Umbilical cord (tissue), 2 donors: ENCODE measurements around the gene NBAS. TPM values are rescaled to one million over a fixed set of nuclear protein-coding genes. Genes with fewer than 3 reads are reported as not detected.

Experiments
- DNase-seq: peaks from one replicate; pipeline ENCODE4 v3.0.0-alpha.2; 2015; ENCODE audit warnings: low spot score
- total RNA-seq: library from RNA; depleted of rRNA; stranded (reverse); fragments of >200 nt; gene quantifications from one replicate; pipeline ENCODE4 v1.2.3, GENCODE V29; 2014; ENCODE audit warnings: low replicate concordance; ENCODE audit not compliant: insufficient read depth

NBAS gene
- 116 TPM for total RNA-seq

DNA sequence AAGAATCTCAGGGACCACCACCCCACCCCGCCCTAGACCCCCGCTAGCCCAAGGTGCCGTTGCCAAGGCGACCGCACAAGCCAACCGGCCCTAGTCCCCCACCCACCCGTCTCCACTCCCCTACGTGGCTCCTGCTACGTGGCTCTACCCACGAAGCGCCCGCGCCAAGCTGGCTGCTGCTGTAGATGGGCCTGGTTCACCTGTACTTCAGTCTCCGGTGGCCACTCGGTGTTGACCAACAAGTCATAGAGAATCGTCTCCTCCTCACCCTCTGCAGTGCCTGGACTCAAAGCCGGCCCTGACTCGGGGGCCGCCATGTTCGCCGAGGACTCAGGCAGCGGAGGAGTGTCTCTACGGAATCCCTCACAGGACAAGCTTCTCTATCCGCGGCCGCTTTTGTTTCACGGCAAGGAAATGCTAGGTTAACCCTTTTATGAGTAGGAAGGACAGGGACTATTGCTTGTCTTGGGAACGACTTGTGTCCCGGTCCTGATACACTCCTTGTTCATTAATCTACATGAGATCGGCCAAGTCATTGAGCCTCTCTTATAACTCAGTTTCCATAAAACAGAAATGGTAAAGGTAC, at the start of gene NBAS:
TSS of gene NBAS (minus strand) at position 347 of the 586 bp plus-strand sequence. CDS start at position 317, 30 bp downstream.
- peak; percentile 95 for DNase-seq

DNA sequence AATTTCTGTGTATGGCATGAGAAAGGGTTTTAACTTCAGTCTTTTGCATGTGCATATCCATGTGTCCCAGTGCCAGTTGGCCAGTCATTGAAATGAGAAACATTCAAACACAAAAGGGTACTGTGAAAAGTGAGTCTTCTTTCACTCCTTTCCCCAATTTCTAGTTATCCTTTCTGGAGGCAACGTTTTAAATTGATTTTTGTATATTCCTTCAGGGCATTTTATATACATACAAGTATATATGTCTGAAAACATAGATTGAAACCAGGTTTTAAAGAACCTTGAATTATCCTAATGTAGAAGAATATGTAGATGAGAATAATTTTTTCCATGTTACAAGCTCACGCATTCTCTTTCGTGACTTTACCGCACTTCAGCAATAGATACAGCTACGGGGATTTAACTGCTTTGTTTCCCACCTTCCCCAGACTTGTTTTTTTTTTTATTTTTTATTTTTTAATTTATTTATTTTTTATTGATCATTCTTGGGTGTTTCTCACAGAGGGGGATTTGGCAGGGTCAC, 49.4 kb upstream of the NBAS start:
- no peak for DNase-seq

DNA sequence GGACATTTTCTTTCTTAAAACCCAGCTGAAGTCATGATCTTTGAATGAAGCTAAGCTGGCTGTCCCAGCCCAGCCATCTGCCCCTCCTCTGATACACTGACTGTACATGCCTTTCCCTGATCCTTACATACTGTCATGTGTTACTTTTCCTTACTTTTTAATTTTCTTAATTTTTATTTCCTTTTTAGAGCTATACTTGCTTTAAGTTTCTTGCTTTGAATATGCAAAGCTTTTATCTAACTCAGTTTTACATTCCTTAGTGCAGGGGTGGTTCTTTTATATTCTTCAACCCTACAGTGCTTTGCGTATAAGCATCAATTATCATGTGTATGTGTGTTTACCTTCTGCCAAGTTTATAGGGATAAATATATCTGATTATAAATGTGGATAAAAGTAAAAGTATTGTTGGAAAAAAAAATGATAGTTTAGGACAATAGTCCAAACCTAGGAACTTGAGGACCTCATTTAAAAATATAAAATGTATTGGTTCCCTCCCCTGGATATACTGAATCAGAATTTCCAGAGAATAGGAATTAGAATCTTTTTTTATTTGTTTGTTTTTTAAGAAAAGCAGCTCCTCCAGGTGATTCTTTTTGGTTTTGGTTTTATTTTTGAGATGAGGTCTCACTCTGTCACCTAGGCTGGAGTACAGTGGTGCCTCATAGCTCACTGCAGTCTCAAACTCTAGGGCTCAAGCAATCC, 48.4 kb upstream of the NBAS start:
- DNase-seq = no peak

DNA sequence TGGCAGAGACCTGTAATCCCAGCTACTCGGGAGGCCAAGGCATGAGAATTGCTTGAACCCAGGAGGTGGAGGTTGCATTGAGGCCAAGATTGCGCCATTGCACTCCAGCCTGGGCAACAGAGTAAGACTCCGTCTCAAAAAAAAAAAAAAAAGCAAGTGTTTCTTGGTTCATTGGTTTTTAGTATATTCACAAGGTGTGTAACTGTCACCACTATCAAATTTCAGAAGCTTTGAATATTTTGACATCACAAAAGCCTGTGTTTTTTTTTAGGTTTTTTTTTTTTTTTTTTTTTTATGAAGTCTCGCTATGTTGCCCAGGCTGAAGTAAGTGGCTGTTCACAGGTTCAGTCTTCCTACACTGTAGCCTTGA, 47.2 kb upstream of the NBAS start:
- DNase-seq = no peak

GRCh38 chr2:15607709-15608391, 46.7 kb upstream of the NBAS start:
- no peak for DNase-seq

GRCh38 chr2:15606481-15607441, 45.6 kb upstream of the NBAS start:
- no peak for DNase-seq

DNA sequence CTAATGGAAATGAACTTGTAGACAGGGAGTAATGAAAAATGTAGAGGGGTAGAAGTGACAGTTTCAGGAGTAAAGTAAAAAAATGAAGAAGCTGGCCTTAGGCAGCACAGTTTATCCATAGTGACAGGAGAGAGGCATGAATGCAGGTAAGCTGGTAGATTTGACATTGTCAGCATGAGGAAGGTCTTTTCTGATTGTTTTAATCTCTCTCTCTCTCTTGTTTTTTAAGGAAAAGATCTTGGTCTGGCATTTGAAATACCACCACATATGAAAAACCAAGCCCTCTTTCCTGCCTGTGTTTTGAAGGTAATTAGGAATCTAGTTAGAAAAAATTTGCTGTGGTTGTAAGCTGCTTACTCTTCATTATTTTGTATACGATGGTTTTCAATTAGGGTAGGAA, 44.6 kb upstream of the NBAS start:
- no peak for DNase-seq

DNA sequence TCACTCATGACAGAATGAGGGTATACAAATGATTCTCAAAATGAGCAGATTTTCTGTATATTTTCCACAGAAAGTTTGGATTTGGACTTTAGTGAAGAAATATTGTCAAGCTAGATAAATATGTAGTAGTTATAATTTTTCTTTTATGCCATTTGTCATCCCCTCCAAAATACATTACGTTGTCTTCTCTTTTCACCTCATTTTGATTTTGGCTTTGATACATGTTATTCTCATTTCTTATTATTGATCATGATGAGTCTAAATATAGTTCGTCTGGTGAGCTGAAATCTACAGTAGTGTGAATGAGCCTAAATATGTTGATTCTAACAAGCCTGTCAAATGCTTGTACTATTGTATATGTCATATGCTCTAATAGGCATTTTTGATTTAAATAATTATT, 42.8 kb upstream of the NBAS start:
- no peak for DNase-seq

- DNase-seq = no peak
These were observed 42.1 kb upstream of the NBAS start for GRCh38 chr2:15603044-15603765.

DNA sequence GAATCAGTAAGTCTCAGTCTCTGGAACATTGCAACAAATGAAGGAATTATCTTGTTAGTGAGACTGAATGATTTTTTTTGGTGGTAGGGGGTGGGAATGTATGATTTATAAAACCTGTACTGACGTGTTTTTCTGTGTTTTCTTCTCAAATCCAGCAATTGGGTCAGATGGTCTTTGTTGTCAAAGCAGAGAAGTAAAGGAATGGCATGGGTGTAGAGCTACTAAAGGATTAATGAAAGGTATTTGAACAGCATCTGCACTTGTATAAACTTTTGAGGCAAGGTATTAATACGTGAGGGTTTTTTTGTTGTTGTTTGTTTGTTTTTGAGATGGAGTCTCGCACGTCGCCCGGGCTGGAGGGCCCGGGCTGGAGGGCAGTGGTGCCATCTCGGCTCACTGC, 41.3 kb upstream of the NBAS start:
- DNase-seq = no peak

DNA sequence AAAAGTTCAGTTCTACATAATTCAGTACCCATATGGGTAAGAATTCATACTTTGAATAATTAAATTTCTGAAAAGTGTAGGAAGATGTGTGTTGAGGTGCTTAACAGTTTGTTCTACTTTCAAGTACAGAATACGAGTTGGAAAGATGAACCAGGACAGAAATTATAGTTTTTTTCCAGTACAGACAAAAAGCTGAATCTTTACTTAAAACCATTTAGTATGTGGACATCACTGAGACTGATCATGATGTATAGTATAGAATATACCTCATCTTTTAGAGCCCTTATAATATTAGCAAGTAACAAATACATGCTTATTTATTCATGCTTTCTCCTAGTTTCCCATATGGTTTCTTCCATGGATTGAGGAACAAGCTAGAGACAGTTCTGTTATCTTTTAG, 40.5 kb upstream of the NBAS start:
- DNase-seq = no peak

DNA sequence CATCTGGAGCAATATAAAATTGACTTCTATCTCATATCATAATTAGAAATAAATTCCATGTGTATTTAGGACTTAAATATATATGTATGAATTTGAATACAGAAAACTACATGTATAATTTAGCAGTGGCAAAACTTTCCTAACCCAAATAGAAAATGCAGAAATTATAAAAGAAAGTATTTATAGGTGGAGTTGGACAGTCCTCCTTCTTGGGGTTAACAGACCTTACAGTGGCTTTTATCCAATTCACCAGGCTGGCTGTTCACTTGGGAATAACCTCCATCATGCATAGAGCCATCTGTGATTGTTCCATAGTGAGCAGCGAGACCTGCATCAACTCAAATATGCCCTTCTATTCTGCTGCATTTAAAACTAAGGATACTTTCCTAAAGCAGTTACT, 38.9 kb upstream of the NBAS start:
- DNase-seq = no peak

DNA sequence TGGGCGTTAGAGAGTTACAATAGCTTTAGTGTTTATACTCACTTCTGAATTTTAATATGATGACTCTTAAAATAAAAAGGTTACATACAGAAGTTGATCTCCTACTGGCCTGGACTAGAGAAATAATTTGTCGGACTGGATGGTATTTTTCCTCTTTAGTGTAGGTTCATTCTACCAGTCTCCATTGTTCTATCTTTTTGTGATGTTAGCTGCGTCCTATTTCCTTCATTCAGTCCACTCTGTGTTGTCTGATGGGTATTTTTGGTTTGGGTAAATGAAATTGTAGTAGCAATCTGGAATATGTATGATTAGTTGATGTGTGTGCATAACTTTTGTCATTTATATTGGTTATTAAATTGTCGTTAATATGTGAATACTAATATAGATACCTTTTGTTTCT, 35.8 kb upstream of the NBAS start:
- no peak for DNase-seq

DNA sequence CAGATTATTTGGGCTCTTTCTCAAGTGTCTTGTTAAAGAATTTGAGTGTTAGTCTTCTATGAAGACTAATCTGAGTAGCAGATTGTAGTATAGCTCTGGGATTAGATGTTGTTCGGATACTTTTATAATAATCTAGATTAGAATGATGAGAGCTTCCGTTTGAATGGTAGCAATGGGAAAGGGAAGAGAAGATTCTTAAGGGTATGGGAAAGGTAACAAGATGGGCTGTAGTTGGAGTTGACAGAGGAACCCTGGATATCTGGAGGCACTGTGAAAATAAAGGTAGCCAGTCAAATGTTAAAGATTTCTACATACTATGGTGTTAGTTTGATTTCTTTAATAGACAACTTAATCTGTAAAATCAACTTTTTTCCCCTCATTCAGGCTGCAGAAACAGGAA, 35.2 kb upstream of the NBAS start:
- no peak for DNase-seq

GRCh38 chr2:15595936-15596335, 34.8 kb upstream of the NBAS start:
- no peak for DNase-seq

GRCh38 chr2:15595342-15595905, 34.3 kb upstream of the NBAS start:
- no peak for DNase-seq

DNA sequence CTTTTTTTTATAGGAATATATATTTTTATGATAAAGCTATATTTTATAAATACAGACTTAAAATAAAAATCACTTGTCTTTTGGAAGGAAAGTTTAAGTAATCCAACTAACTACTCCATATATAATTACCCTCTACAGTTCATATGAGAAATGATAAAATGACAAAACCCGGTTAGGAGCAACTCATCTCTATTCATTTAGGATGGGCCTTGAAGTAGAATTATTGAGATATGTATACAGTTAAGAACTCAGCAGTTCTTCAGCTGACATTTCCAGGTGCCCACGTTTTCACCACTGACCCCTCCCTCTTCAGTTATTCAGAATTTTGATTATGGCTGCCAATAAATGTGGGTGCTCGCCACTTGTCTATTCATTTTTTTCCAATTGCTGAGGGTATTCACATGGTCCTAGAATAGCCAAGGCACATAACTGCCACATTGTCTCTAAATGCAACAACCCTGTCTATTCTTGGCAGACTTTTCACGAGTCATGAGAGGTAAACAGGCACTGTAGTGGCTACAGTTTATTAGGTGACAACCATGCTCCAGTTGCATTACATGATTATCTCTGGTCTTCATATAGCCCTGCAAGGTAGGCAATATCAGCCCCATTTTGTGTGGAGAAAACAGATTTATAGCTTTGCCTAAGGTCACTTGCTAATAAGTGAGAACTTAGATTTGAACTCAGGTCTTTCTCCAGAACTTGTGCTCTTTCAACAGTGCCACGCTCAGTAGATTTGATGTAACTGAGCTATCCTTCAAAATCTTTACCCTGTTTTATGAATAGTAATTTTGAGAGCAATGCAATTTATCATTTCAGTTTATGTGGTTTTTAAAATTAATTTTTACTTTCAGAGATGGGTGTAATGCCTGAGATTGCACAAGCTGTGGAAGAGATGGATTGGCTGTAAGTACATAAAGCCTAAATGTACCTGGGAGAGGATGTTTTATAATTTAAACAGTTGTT, 33.4 kb upstream of the NBAS start:
- DNase-seq = no peak

DNA sequence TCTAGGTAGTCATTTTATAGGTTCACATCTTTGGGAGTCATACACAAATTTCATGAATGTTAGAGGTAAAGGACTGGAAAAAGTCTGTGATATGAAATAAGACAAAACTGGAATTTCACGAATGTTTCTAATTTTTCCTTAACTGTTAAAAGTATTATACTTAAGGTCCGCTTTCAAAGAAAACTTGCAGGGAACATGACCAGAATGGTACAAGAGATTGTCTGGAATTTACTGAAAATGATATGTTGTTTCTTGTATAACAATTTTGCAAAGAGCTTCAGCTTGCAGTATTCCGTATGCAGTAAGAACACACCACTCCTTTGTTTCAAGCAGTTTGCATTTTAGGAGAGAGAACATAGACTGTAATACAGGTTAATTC, 32.2 kb upstream of the NBAS start:
- DNase-seq = no peak

GRCh38 chr2:15591692-15592463, 30.7 kb upstream of the NBAS start, which contains the start of gene DDX1:
Gene DDX1 (plus strand): TSS chr2:15591868. CDS start chr2:15591934, 66 bp downstream.
- peak; percentile 88 for DNase-seq
